ENCODE measurements around the gene MOB2.

GRCh38 chr11:1463056-1463455, 23.5 kb downstream of the MOB2 start:
- TF ChIP-seq EP300 (IDR thresholded peaks at IDR 0.05; ENCODE audit: low read length) (no peak), CTCF (IDR thresholded peaks at IDR 0.05 in 2 of 3, conservative IDR thresholded peaks at IDR 0.05 in 1 of 3; ENCODE audit: insufficient read depth in 2 of 3, low read depth in 1 of 3, low read length in 3 of 3) (no peak), MYC (IDR thresholded peaks at IDR 0.05; ENCODE audit: low read depth, low read length) (no peak), MYC (CRISPR knock-in tag; IDR thresholded peaks at IDR 0.05; ENCODE audit: borderline replicate concordance, low read depth) (no peak), SMARCA4 (IDR thresholded peaks at IDR 0.05) (no peak), ATF3 (IDR thresholded peaks at IDR 0.05) (no peak), ATF3 (CRISPR knock-in tag; conservative IDR thresholded peaks at IDR 0.05) (no peak), SETDB1 (IDR thresholded peaks at IDR 0.05; ENCODE audit: low read length) (no peak), JUNB (CRISPR knock-in tag; conservative IDR thresholded peaks at IDR 0.05) (no peak), MAFK (IDR thresholded peaks at IDR 0.05; ENCODE audit: low read length) (no peak), POLR2AphosphoS5 (IDR thresholded peaks at IDR 0.05; ENCODE audit: control insufficient read depth, insufficient read depth, low read depth, low read length) (no peak), CHD4 (IDR thresholded peaks at IDR 0.05; ENCODE audit: insufficient read depth, insufficient replicate concordance, low read depth, low read length, poor library complexity, severe bottlenecking) (no peak), TBL1XR1 (IDR thresholded peaks at IDR 0.05; ENCODE audit: low read length in 2 of 2) (no peak), TAF7 (tag; IDR thresholded peaks at IDR 0.05) (no peak), NR3C1 (CRISPR knock-in tag; IDR thresholded peaks at IDR 0.05) (no peak), U2AF1 (optimal IDR thresholded peaks at IDR 0.05; ENCODE audit: low read depth, low read length) (no peak)
